Endothelial cell of umbilical vein (primary cell): ENCODE results near the gene POR.

Experiments
- CTCF ChIP-seq, 2 donors: IDR thresholded peaks; 1 replicate in 1 of 2; 2 replicates in 1 of 2; pipeline ENCODE4 v1.5.1; 2011; ENCODE audit warnings: low read length in 2 of 2, mild to moderate bottlenecking in 2 of 2, moderate library complexity in 2 of 2, control low read depth in 1 of 2, inconsistent platforms in 1 of 2, low read depth in 1 of 2; ENCODE audit not compliant: insufficient read depth in 1 of 2; ENCODE audit errors: extremely low read depth in 1 of 2
- EZH2 ChIP-seq: IDR thresholded peaks from 2 replicates; pipeline ENCODE4 v1.6.1; 2012; ENCODE audit warnings: borderline replicate concordance, low read depth, mild to moderate bottlenecking, moderate library complexity, low read length, inconsistent platforms; ENCODE audit not compliant: severe bottlenecking
- POLR2A ChIP-seq: IDR thresholded peaks from 2 replicates; pipeline ENCODE4 v1.6.1; 2012; ENCODE audit warnings: low read depth, mild to moderate bottlenecking, control low read depth, low read length

- TF ChIP-seq POLR2A (no peak), EZH2 (no peak), CTCF (IDR thresholded peaks at IDR 0.05; ENCODE audit: extremely low read depth in 1 of 2, insufficient read depth in 1 of 2, low read depth in 1 of 2, low read length in 2 of 2) (no peak)
These were observed 50.7 kb downstream of the POR start for GRCh38 chr7:75965617-75966016.
